ENCODE measurements around the gene RAET1E.
A peak's percentile ranks its signal among the peaks of the same experiment; 100 is the strongest.
"Not testable (repeated sequence)": the region's sequence is repeated elsewhere in the genome, so short reads cannot be mapped to it uniquely, and the experiment has no call there.

The RAET1E gene

GRCh38 chr6:149877659-149878058 is 20.3 kb downstream of the RAET1E start:
- H3K36me3 Mint-ChIP-seq (ENCODE audit: low read depth) = no peaks in the 10 kb centered on the region
- H3K27me3 Mint-ChIP-seq (ENCODE audit: low read depth) = peaks cover 60% of the 10 kb centered on the region
- no peak overlapping the region for H3K4me3 Mint-ChIP-seq
- no peak overlapping the region for H3K27ac Mint-ChIP-seq
- H3K4me1 Mint-ChIP-seq (ENCODE audit: low read depth) = no peaks in the 10 kb centered on the region
- no peaks in the 10 kb centered on the region for H3K9me3 Mint-ChIP-seq

GRCh38 chr6:149876241-149876933 is 21.5 kb downstream of the RAET1E start:
- Mint-ChIP-seq H3K4me1 (ENCODE audit: low read depth) (no peaks in the 10 kb centered on the region), H3K27ac (no peak overlapping the region), H3K4me3 (no peak overlapping the region), H3K27me3 (ENCODE audit: low read depth) (peaks cover 68% of the 10 kb centered on the region), H3K9me3 (peaks cover 5% of the 10 kb centered on the region), H3K36me3 (ENCODE audit: low read depth) (no peaks in the 10 kb centered on the region)

- Mint-ChIP-seq H3K36me3 (ENCODE audit: low read depth) (no peaks in the 10 kb centered on the region), H3K4me1 (ENCODE audit: low read depth) (peaks cover 2% of the 10 kb centered on the region), H3K9me3 (peaks cover 5% of the 10 kb centered on the region), H3K4me3 (no peak overlapping the region), H3K27me3 (ENCODE audit: low read depth) (peaks cover 68% of the 10 kb centered on the region), H3K27ac (no peak overlapping the region)
Measured at GRCh38 chr6:149872233-149872632, 25.7 kb downstream of the RAET1E start.

GRCh38 chr6:149871182-149871581 is 26.7 kb downstream of the RAET1E start:
- Mint-ChIP-seq H3K27me3 (ENCODE audit: low read depth) (peaks cover 67% of the 10 kb centered on the region), H3K27ac (no peak overlapping the region), H3K9me3 (peaks cover 5% of the 10 kb centered on the region), H3K36me3 (ENCODE audit: low read depth) (no peaks in the 10 kb centered on the region), H3K4me3 (no peak overlapping the region), H3K4me1 (ENCODE audit: low read depth) (peaks cover 3% of the 10 kb centered on the region)

GRCh38 chr6:149869275-149869892 is 28.5 kb downstream of the RAET1E start:
- Mint-ChIP-seq H3K27me3 (ENCODE audit: low read depth) (peaks cover 67% of the 10 kb centered on the region), H3K27ac (no peak overlapping the region), H3K4me1 (ENCODE audit: low read depth) (peaks cover 3% of the 10 kb centered on the region), H3K36me3 (ENCODE audit: low read depth) (no peaks in the 10 kb centered on the region), H3K4me3 (no peak overlapping the region), H3K9me3 (peaks cover 5% of the 10 kb centered on the region)

GRCh38 chr6:149867876-149868640 is 29.9 kb downstream of the RAET1E start:
- Mint-ChIP-seq H3K36me3 (ENCODE audit: low read depth) (no peaks in the 10 kb centered on the region), H3K4me3 (no peak overlapping the region), H3K9me3 (peaks cover 5% of the 10 kb centered on the region), H3K27ac (no peak overlapping the region), H3K27me3 (ENCODE audit: low read depth) (peaks cover 56% of the 10 kb centered on the region), H3K4me1 (ENCODE audit: low read depth) (peaks cover 4% of the 10 kb centered on the region)

GRCh38 chr6:149864578-149865535 is 33.1 kb downstream of the RAET1E start:
- Mint-ChIP-seq H3K27me3 (ENCODE audit: low read depth) (peaks cover 57% of the 10 kb centered on the region), H3K36me3 (ENCODE audit: low read depth) (no peaks in the 10 kb centered on the region), H3K9me3 (no peaks in the 10 kb centered on the region), H3K27ac (no peak overlapping the region), H3K4me3 (peak overlapping the region; percentile 30), H3K4me1 (ENCODE audit: low read depth) (peaks cover 15% of the 10 kb centered on the region)

GRCh38 chr6:149863698-149864577 is 34.0 kb downstream of the RAET1E start, which contains the start of gene LRP11:
TSS of gene LRP11 (minus strand) at chr6:149864359. CDS start at chr6:149864020, 339 bp downstream.
- Mint-ChIP-seq H3K9me3 (no peaks in the 10 kb centered on the region), H3K36me3 (ENCODE audit: low read depth) (no peaks in the 10 kb centered on the region), H3K4me1 (ENCODE audit: low read depth) (peaks cover 15% of the 10 kb centered on the region), H3K4me3 (peak within 1 kb of the TSS; percentile 77), H3K27me3 (ENCODE audit: low read depth) (peaks cover 50% of the 10 kb centered on the region), H3K27ac (no peak within 1 kb of the TSS)

GRCh38 chr6:149862922-149863697 is 34.8 kb downstream of the RAET1E start:
- H3K36me3 Mint-ChIP-seq (ENCODE audit: low read depth) = no peaks in the 10 kb centered on the region
- H3K27me3 Mint-ChIP-seq (ENCODE audit: low read depth) = peaks cover 46% of the 10 kb centered on the region
- peaks cover 13% of the 10 kb centered on the region for H3K4me1 Mint-ChIP-seq (ENCODE audit: low read depth)
- H3K4me3 Mint-ChIP-seq = peak overlapping the region; percentile 77
- no peaks in the 10 kb centered on the region for H3K9me3 Mint-ChIP-seq
- H3K27ac Mint-ChIP-seq = no peak overlapping the region

- H3K27me3 Mint-ChIP-seq (ENCODE audit: low read depth) = peaks cover 45% of the 10 kb centered on the region
- H3K36me3 Mint-ChIP-seq (ENCODE audit: low read depth); H3K27ac Mint-ChIP-seq; H3K9me3 Mint-ChIP-seq: not testable (repeated sequence)
- peaks cover 13% of the 10 kb centered on the region for H3K4me1 Mint-ChIP-seq (ENCODE audit: low read depth)
- peak overlapping the region; percentile 77 for H3K4me3 Mint-ChIP-seq
Measured at GRCh38 chr6:149862424-149862738, 35.5 kb downstream of the RAET1E start.

- peaks cover 12% of the 10 kb centered on the region for H3K4me1 Mint-ChIP-seq (ENCODE audit: low read depth)
- H3K4me3 Mint-ChIP-seq = peak overlapping the region; percentile 54
- H3K36me3 Mint-ChIP-seq (ENCODE audit: low read depth) = no peaks in the 10 kb centered on the region
- H3K9me3 Mint-ChIP-seq = no peaks in the 10 kb centered on the region
- H3K27ac Mint-ChIP-seq = no peak overlapping the region
- H3K27me3 Mint-ChIP-seq (ENCODE audit: low read depth) = peaks cover 44% of the 10 kb centered on the region
Measured at GRCh38 chr6:149861603-149862423, 36.1 kb downstream of the RAET1E start.

- Mint-ChIP-seq H3K4me3 (no peak overlapping the region), H3K9me3 (no peaks in the 10 kb centered on the region), H3K27ac (no peak overlapping the region), H3K4me1 (ENCODE audit: low read depth) (peaks cover 12% of the 10 kb centered on the region), H3K27me3 (ENCODE audit: low read depth) (peaks cover 38% of the 10 kb centered on the region), H3K36me3 (ENCODE audit: low read depth) (no peaks in the 10 kb centered on the region)
Measured at GRCh38 chr6:149860834-149861602, 36.9 kb downstream of the RAET1E start.
